NCI-H1694 (cell line): ENCODE measurements around the gene CLDN10.
"Not testable (repeated sequence)": the region's sequence is repeated elsewhere in the genome, so short reads cannot be mapped to it uniquely, and the experiment has no call there.

Experiments used
- DNase-seq: peaks from one replicate; lab custom pipeline; 2025; lab: John Stamatoyannopoulos, UW

CLDN10 gene, protein sequence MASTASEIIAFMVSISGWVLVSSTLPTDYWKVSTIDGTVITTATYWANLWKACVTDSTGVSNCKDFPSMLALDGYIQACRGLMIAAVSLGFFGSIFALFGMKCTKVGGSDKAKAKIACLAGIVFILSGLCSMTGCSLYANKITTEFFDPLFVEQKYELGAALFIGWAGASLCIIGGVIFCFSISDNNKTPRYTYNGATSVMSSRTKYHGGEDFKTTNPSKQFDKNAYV

DNA sequence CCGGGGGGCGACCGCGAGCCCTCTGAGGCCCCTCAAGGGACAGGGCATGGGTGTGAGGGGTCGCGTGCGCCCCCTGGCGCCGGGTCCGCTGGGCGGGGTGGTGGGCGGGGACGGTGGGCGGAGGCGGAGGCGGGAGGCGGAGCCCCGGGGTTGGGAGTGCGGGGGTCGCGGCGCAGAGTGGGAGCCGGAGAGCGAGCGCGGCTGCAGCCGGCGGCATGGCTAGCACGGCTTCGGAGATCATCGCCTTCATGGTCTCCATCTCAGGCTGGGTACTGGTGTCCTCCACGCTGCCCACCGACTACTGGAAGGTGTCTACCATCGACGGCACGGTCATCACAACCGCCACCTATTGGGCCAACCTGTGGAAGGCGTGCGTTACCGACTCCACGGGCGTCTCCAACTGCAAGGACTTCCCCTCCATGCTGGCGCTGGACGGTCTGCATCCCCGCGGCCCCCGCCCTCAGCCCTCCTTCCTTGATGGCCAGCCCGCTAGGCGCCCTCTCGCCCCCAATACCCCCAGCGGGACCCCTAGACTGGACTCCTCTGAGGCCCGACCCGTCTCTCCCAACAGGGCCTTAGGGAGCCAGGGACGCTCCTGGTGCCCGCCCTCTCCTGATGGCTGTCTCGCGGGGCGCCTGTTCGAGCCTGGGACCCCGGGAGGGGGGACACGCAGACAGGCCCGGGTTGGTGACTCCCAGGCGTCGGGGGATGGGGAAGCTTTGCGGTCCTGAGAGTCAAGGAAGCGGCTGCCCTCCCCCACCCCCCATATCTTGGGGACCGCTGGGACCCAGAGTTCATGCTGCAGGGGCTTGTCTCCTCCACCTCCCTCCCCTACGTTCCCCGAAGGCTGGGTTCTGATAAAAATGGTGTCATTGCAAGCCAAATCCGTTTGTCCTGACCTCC, at the start of gene CLDN10:
Gene CLDN10 (plus strand): TSS at position 182 of the 903 bp plus-strand sequence. CDS start 34 bp downstream, at position 216.
- DNase-seq: no peak

DNA sequence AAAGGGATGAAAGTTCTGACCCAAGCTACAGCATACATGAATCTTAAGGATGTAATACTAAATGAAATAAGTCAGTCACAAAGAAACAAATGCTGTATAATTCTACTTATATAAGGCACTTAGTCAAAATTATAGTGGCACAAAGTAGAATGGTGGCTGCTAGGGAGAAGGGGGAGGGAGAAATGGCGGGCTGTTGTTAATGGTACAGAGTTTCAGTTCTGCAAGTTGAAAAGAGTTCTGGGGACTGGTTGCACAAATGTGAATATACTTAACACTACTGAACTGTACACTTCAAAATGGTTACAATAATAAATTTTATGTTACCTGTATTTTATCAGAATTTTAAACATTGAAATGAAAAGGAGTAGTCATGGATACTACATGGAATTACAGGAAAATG, 48.9 kb upstream of the CLDN10 start:
- no peak for DNase-seq

DNA sequence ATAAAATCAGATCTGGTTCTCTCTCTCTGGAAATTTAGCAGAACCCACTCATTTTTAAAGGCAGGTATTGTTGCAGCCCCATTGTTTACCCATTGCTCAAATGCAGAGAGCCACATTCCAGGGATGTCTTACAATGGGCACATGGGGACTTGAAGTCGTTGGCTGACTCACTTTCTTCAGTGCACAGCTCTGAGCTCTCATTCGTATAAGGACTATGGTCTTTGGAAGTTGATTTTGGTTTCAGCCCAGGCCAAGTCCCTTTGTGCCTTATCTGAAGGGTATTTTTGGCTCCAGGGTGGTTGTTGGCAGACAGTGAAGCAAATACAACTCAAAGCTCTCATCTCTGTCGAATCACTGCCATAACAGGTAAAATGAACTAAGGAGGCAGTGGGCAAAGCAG, 47.3 kb upstream of the CLDN10 start:
- DNase-seq: no peak

DNA sequence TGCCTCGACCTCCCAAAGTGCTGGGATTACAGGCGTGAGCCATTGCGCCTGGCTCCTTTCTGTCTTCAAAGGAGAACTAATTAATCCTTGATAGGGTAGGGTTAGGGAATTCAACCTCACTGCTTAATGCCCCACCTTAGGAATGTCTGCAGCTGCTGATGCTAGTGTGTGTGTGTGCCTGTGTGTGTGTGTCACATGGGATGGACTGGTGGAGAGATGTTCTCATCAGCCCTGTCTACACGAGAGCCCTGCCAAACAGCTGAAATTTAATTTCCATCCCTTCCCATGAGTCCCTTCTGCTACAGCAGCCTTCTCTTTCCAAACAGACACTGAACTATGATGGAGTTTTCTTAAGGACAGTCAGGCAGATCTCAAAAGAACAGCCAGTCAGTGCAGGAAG, 46.5 kb upstream of the CLDN10 start:
- no peak for DNase-seq

DNA sequence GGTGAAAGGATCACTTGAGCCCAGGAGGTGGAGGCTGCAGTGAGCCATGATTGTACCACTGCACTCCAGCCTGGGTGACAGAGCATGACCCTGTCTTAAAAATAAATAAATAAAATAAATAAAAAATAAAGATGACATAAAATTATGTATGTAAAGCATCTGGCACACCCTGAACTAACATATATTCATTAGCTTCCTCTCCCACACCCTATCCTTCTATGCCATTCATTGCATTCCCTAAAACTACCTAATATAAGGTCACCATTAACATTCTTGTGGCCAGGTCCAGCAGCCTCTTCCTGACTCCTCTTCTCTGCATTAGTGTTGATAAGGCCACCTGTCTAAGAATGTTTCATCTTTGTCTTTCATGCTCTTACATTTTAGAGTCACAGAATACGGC, 44.5 kb upstream of the CLDN10 start:
- DNase-seq: no peak

DNA sequence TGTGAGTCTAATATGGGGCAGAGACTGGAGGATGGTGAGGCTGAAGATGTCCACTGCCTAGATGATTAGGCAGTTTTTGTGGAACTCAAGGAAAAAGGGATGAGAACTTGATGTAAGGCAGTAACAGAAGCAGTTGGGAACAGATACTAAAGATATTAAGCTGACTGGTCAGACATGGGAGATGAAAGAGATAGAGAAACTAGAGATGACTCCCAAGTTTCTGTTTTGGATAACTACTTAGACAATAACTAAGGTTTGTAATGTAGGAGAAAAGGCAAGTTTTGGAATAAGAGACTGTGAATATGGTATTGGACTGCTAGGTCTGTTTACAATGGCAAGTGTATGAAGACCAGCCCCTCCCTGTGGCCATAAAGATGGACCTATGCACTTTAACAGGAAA, 43.5 kb upstream of the CLDN10 start:
- DNase-seq: no peak

DNA sequence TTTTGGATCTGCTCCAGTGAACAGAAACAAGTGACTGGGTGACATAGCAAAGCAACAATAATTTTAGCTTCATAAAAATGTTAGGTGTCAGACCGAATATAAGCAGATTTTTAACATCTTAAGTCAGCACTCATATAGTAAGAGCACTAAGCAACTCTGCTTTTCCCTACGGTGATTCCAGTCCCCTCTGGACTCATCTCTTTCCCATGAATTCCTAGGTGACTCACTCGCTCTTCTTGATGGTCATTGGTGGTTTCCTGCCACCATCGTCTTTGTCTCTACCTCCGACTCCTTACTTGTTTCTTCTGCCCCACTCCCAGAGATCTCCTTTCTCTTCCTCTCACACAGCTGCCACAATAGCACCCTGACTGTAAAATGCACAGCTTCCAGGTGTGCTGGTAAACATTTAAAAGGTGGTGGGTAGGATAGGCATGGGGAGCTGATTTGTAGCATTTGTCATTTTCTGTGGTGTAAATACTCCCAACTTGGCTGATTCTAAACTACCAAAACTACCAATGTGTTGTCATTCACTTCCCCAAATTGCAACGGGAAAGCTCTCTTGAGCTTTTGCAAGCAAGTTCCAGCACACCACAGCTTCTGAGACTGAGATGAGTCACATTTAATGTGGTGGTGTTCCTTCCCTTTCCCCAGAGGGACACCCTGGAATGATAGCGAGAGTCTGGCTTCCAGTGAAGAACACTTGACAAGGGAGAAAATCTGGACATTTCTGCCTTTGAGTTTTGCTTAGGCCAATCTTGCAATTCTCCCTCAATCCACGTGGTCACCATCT, 42.8 kb upstream of the CLDN10 start:
- no peak for DNase-seq

DNA sequence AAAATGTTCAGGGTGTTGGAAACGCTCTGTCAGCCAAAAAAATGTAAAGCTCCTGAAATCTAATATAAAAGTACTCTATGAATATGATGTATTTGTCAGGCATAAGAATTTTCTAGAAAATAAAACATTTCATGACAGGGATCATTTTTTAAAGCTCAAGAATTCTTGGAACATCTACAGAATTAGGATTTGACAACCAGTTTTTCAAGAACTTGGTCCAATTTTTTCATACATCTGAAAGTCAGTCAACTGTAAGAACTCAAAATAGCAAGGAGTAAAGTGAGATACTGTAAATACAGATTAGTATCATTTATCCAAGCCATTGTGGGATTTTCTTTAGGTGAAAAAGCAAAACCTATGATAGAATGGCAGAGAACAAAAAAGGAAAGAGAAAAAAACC, 41.6 kb upstream of the CLDN10 start:
- no peak for DNase-seq

DNA sequence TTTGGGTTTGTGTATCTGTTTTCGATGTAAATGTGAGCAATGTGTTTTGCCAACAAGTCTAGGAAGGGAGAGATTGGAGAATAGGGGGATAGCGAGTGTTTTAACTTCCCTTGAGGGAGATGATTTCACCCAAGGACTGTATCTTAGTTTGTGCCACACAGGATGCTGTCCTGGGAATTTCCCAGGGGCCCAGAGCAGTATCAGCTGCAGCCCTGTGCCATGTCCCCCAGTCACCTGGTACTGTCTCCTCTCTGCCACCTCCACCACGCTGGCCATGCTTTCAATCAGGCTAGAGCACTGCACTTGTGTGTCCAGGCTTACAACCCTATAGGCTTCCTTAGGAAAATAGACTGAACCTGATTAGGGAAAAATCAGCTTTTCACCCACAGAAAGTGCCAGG, 40.1 kb upstream of the CLDN10 start:
- DNase-seq: no peak

DNA sequence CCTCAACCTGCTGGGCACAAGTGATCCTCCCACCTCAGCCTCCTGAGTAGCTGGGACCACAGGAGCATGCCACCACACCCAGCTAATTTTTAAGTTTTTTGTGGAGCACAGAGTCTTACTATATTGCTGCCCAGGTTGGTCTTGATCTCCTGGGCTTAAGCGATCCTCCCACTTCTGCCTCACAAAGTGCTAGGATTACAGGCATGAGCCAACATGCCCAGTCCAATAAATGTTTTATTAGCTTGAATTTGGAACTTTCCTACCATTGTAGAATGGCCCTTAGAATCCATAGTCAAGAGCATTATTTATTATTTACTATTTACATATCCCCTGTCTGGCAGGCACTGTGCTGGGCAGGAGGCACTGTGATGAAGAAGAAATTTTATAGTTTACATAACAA, 39.6 kb upstream of the CLDN10 start:
- no peak for DNase-seq

DNA sequence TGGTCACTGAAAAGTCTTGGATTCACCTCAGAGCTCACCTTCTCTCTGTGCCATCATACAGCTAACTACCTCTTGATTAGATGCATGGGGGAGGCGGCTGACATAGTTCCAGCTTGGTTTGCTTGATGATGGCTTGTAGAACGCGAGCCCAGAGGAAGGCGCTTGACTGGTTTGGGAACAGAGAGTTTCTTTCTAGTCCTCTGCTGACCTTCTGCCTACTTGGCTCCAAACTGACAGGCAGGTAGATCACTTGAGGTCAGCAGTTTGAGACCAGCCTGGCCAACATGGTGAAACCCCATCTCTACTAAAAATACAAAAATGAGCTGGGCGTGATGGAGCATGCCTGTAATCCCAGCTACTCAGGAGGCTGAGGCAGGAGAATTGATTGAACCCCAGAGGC, 36.9 kb upstream of the CLDN10 start:
- not testable (repeated sequence) for DNase-seq

DNA sequence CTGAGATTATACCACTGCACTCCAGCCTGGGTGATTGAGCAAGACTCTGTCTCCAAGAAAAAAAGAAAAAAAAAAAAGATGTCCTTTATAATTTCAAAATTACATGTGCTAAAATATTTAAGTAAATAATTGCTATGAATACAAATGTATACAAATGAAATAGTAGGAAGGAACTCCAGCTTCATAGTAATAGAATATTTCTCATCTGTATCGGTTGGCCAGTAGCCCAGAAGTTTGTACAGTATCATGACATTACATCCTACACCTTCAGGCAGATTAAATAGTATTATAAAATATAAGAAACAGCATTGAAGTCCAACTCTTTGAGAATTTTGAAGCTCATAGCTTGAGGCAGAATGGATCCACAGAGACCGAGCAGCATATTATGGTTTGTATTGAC, 36.5 kb upstream of the CLDN10 start:
- no peak for DNase-seq

DNA sequence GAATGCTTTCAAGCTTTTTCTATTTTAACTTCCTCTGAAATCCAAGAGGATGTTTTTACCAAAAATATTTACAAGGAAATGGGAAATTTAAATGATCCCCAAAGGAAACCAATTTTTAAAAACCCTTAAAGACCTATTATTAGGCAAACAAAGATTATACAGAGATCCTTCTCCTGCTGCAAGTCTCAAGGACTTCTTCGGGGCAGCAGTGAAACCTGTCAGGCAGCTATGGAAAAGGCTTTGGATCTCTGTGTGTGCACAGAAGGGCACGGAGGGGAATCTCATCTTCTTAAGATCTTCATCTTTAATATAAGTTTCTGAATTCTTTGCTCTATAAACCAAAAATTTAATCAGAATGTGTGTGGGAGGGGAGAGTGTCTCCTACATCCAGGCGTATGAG, 36.0 kb upstream of the CLDN10 start:
- no peak for DNase-seq

DNA sequence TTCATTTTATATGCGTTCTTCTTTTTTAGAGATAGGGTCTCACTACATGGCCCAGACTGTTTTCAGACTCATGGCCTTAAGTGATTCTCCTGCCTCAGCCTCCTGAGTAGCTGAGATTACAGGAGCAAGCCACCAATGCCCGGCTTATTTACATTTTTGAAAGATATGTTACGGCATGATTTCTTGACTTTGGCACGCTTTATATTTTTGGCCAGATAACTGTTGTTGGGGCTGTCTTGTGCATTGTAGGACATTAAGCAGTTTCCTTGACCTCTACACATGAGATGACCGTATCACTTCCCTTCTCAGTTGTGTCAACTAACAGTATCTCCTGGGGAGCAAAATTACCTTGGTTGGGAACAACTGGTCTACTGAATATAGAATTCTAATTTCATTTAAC, 28.9 kb upstream of the CLDN10 start:
- no peak for DNase-seq

DNA sequence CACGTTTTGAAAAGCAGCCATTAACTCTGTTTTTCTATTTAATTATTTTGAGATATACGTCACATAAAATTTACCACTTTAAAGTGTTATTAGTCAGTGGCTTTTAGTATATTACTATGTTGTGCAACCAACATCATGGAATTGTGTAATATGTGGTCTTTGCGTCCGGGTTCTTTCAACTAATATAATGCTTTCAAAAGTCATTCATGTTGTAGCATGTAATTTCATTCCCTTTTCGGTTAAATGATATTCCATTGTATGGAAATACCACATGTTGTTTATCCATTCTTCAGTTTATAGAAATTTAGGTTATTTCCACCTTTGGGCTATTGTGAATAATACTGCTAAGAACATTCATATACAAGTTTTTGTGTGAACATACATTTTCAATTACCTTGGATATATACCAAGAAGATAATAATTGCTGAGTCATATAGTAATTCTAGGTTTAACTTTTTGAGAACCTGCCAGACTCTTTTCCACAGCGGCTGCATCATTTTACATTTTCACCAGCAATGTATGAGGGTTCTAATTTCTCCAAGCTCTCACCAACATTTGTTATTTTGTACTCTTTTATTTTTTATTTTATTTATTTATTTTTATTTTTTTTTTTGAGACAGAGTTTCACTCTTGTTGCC, 28.1 kb upstream of the CLDN10 start:
- DNase-seq: no peak

DNA sequence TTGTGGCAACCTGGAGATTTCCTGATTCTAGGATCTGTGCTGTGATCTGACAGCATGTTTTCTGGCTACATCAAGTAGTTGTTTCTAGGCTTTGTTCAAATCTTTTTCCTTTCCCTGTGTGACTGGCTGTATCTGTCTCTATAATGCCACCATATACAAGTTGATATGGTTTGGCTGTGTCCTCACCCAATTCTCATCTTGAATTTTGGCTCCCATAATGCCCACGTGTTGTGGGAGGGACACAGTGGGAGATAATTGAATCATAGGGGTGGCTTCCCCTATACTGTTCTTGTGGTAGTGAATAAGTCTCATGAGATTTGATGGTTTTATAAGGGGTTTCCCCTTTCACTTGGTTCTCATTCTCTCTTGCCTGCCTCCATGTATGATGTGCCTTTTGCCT, 24.6 kb upstream of the CLDN10 start:
- DNase-seq: no peak

DNA sequence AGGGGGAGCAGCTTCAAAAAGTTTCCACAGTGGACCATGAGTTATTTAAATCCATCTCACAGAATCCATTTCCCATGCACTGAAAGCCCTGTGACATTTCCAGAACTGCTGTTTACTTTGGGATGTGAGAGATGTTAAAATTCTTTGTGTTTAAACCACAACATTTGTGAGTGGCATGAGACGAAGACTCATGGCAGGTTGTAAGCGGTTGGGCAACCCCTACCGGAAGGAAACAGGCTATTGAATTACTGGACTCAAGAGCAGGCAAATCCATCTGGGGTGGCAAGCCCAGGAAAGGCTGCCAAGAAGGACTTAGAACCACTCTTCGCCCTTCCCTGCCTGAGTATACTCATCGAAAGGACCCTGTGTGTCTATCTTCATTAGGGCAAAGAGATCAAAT, 22.3 kb upstream of the CLDN10 start:
- no peak for DNase-seq

DNA sequence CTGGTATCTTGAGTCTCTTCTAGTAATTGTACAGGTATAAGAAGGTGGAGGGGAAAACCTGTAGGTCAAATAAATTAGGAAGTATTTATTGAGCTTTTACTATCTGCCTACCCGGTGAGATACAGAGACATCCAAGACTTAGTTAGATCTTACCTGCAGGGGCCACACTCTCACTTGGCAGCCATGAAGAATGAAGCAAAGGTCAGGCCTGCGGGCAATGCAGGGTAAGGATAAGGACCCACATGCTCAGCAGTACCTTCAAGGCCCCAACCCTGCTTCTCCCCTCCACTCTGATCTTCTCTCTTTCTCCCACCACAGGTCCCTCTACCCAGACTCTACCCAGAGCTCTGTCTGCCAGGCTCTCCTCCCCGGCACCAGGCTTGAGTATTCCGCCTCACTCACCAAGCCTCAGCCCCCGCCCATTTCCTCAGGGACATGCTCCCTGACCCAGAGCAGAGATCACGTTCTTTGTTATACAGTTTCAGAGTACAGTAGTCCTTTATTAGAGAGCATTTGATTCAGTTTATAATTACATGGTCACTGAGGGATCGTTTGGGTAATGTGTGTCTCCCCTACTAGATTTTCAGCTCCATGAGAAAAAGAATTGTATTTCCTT, 18.9 kb upstream of the CLDN10 start:
- DNase-seq: no peak

DNA sequence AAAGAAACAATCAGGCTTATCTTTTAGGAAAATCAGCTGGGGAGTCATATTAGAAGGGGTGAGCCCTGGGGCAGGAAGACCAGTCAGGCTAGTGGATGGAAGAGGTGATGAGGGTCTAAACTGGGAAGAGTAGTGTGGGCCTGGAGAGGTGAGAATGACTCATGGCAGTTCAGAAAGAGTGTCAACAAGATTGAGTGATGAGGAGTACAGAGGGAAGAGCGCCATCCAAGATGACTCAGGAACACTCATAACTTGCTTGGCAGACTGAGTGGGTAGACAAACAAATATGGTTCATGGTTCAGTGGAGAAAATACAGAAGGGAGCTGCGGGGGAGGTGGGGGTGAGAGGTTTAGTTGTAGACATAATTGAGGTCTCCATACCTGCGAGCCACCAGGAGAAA, 17.3 kb upstream of the CLDN10 start:
- DNase-seq: no peak

DNA sequence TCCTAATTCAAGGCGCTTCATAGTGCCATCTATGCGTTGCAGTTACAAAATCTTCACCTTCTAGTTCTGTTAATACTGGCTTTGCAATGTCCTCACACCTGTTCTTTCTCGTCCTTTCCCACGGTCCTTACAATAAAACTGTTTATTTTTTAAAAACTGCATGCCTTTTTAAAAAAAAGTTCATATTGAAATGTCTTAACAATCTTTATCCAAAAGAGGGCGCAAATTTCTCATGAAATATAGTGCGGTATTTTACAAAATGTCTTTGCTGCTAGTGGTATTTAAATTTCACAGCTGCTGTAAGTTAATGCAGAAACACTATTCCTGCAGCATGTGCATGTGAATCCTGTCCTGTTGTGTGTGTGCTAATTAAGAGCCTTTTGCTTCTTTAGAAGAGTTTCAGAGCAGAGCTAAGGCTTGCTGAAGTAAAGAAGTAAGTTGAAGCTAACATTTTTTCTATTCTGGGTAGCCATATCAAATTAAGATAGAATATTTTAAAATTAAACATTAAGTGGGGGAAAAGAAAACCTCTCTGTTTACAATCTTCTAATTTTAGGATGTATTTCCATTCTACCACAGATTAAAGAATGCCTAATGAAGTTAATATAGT, 15.8 kb upstream of the CLDN10 start:
- DNase-seq: peak; percentile 49

DNA sequence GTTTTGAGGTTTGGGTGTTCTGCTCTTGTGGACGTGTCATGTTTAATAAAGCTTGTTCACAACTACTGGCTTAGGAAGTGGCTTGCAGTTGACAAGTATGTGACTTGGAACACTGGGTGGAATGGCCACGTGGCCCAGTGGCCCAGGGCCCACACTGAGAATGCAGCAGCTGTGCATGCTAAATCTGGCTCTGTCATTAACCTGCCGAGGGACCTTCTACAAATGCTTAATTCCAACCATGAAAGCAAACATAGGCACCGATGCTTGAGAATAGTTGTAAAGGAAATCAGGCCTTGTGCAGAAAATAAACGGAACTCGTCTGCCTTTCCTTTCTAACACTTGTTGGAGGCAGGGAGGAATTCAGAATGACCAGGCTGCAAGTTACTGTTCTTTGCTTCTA, 11.6 kb upstream of the CLDN10 start:
- peak; percentile 30 for DNase-seq
